Kidney (tissue), 14 donors: Measurements from ENCODE around the gene ITGA8. TPM values are rescaled to one million over a fixed set of nuclear protein-coding genes. Genes with fewer than 3 reads are reported as not detected.

Experiments used
- DNase-seq, 5 donors: peaks; one replicate each; pipeline ENCODE4 v3.0.0-alpha.2; 2013 to 2020
- FAIRE-seq: peaks from 2 replicates; lab custom pipeline; 2012; peaks lifted over from hg19 to GRCh38; lab: Jason Lieb, UNC
- H3K27ac ChIP-seq, 2 donors: one replicate each; pipeline ENCODE4 v1.7.0; 2013; ENCODE audit warnings: low read depth in 2 of 2, low read length in 2 of 2, inconsistent platforms in 1 of 2
- H3K27me3 ChIP-seq: one replicate; pipeline ENCODE4 v1.7.1; 2013; ENCODE audit warnings: low read length, inconsistent platforms; ENCODE audit not compliant: control insufficient read depth, insufficient read depth
- H3K36me3 ChIP-seq, 3 donors: one replicate each; pipeline versions ENCODE4 v1.7.0 to v1.7.1; 2013; ENCODE audit warnings: low read length in 3 of 3, control low read depth in 1 of 3, inconsistent platforms in 1 of 3; ENCODE audit not compliant: insufficient read depth in 3 of 3, control insufficient read depth in 2 of 3
- H3K4me1 ChIP-seq, 3 donors: one replicate each; pipeline versions ENCODE4 v1.7.0 to v1.7.1; 2013; ENCODE audit warnings: low read length in 3 of 3, inconsistent platforms in 1 of 3, low read depth in 1 of 3; ENCODE audit not compliant: control insufficient read depth in 2 of 3, insufficient read depth in 2 of 3
- H3K4me3 ChIP-seq, 3 donors: one replicate each; pipeline versions ENCODE4 v1.7.0 to v1.8.1; 2013; ENCODE audit warnings: low read length in 3 of 3, control low read depth in 1 of 3, inconsistent platforms in 1 of 3
- H3K9ac ChIP-seq, 3 donors: one replicate each; pipeline versions ENCODE4 v1.7.0 to v1.7.1; 2013; ENCODE audit warnings: low read length in 3 of 3, control low read depth in 1 of 3, inconsistent platforms in 1 of 3
- H3K9me3 ChIP-seq, 3 donors: one replicate each; pipeline versions ENCODE4 v1.7.0 to v1.7.1; 2013; ENCODE audit warnings: low read length in 3 of 3, control low read depth in 1 of 3, inconsistent platforms in 1 of 3; ENCODE audit not compliant: control insufficient read depth in 2 of 3, insufficient read depth in 1 of 3
- CTCF ChIP-seq: IDR thresholded peaks from 3 replicates; pipeline ENCODE4 v1.5.1; 2012; ENCODE audit warnings: mild to moderate bottlenecking, moderate library complexity, borderline replicate concordance; ENCODE audit not compliant: insufficient read depth; ENCODE audit errors: extremely low read depth
- intact Hi-C: fragments of 100-400 bp; cut with DNase I; formaldehyde crosslinking; loops from one replicate; pipeline ENCODE4 v1.11.1; 2022
- polyA plus RNA-seq: library from polyadenylated mRNA; stranded (reverse); fragments of 350-450 nt; fragmentation: Illumina TruSeq; extraction: RNeasy Lipid Tissue Mini Kit (QIAGEN cat#74804); gene quantifications from one replicate; pipeline ENCODE4 v1.2.3, GENCODE V29; 2014; ENCODE audit warnings: low read depth, low replicate concordance; ENCODE audit not compliant: insufficient read depth
- total RNA-seq: library from RNA; stranded (reverse); fragmentation: NEBNext Ultra II Directional; extraction: Animal tissue kit (Norgen Biotek cat#: 25700); gene quantifications from one replicate; pipeline ENCODE4 v1.2.1, GENCODE V29; 2021
- donor health status: control.
- donor health status: control.
- donor health status: control.
- donor health status: control.
- donor health status: control.
- donor health status: DM: yes; HTN: yes; CAD: no.
- donor health status: Normal renal cell carcinoma (clear cell type).

ITGA8 gene
- total and polyA plus RNA-seq, 2 donors from 2014 or later = 10.8 to 22.1 TPM

DNA sequence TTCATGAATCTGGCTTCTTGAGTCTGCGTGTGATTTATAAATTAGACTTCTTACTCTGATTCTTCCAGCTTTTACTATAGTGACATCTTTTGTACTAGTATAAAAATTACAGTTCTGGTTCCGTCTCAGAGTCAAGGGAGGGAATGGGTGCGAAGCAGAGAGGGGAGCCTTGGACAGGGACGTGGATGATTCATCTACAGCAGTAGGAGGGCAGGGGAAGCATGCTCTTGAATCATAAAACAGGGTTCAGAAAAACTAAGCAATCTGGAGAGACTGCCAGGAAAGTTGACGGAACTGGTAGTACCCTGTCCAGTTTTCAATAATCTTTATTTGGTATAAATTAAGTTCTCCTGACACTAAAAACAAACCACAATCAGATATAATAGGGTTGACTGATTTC is 58.1 kb downstream of the ITGA8 start:
- TF ChIP-seq CTCF = no peak
- Histone ChIP-seq H3K9ac (no peak overlapping the region), H3K27me3 (no peaks in the 10 kb centered on the region), H3K4me1 (no peaks in the 10 kb centered on the region), H3K9me3 (no peaks in the 10 kb centered on the region), H3K36me3 (no peaks in the 10 kb centered on the region), H3K4me3 (no peak overlapping the region), H3K27ac (no peak overlapping the region)
- DNase-seq (no peak), FAIRE-seq (no peak)
- intact Hi-C loops = no loop called here

DNA sequence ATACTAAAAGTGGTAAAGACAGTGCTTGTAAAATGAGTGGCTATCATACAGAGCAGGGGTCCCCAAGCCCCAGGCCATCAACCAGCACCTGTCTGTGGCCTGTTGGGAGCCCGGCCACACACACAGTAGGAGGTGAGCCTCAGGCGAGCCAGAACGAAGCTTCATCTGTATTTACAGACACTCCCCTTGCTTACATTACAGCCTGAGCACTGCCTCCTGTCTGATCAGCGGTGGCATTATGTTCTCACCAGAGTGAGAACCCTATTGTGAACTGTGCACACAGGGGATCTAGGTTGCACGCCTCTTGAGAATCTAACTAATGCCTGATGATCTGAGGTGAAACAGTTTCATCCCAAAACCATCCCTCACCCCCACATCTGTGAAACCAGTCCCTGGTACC is 58.7 kb downstream of the ITGA8 start:
- TF ChIP-seq CTCF = no peak

GRCh38 chr10:15658069-15658702 is 61.5 kb downstream of the ITGA8 start:
- Histone ChIP-seq H3K4me3 (no peak overlapping the region), H3K27ac (peak overlapping the region in 1 of 2 donors; percentile 23), H3K36me3 (no peaks in the 10 kb centered on the region), H3K9ac (no peak overlapping the region), H3K4me1 (no peaks in the 10 kb centered on the region), H3K9me3 (no peaks in the 10 kb centered on the region), H3K27me3 (no peaks in the 10 kb centered on the region)
- DNase-seq (peak in 2 of 5 donors; percentile 12 to 36), FAIRE-seq (no peak)
- intact Hi-C loops = no loop called here
- TF ChIP-seq CTCF = no peak

More for the DNA sequence above, 58.7 kb downstream of the ITGA8 start:
- Histone ChIP-seq H3K9ac (no peak overlapping the region), H3K36me3 (no peaks in the 10 kb centered on the region), H3K9me3 (no peaks in the 10 kb centered on the region), H3K4me1 (no peaks in the 10 kb centered on the region), H3K27ac (no peak overlapping the region), H3K27me3 (no peaks in the 10 kb centered on the region), H3K4me3 (no peak overlapping the region)
- DNase-seq (no peak), FAIRE-seq (no peak)
- intact Hi-C loops = no loop called here

DNA sequence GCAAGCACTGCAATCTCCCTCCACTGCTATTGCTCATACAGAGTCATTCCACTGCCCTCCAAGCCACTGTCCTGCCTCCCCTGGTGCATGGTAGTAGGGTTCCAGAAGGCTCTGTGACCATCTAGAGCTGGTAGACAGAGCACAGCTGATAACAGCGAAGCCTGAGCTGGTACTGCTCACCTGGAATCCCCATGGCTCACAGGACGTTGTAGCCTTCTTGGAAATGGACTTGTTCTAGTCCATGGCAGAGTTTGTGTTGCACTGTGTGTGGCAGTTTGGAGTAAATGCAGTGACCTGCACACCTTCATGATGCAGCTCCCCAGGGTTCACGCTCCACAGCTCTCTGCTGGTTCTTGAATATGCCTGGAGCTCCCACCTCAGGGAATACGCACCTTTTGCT is 67.0 kb downstream of the ITGA8 start:
- DNase-seq (no peak), FAIRE-seq (no peak)
- Histone ChIP-seq H3K4me3 (no peak overlapping the region), H3K27me3 (no peaks in the 10 kb centered on the region), H3K36me3 (no peaks in the 10 kb centered on the region), H3K9me3 (no peaks in the 10 kb centered on the region), H3K27ac (no peak overlapping the region), H3K4me1 (no peaks in the 10 kb centered on the region), H3K9ac (no peak overlapping the region)
- no peak for TF ChIP-seq CTCF
- intact Hi-C loops = no loop called here
